GM21529 (cell line): ENCODE measurements around the gene ZRANB3.
"Not testable (repeated sequence)": the region's sequence is repeated elsewhere in the genome, so short reads cannot be mapped to it uniquely, and the experiment has no call there.

Experiments used
- ATAC-seq: cut with Tn5 transposase; IDR thresholded peaks from one replicate; pipeline ENCODE4 v1.9.1; 2021; ENCODE audit not compliant: unreplicated experiment

The ZRANB3 gene

DNA sequence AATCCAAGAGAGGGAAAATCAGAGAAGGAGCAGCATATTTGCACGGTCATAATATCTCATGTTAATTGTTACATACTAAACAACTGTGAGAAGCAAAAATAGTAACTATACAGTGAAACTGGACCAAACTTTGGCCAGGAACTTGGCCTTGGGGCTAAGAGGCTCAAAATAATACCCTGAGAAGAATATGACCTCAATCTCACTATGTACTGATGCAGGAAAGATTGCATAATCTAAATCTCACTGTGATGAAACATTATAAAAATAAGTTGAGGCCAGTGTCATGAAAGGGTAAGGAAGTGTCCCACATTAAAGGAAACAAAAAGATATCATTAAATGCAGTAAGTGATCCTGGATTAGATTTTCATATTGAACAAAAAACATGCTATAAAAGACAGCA, 36.5 kb downstream of the ZRANB3 start:
- no peak for ATAC-seq

DNA sequence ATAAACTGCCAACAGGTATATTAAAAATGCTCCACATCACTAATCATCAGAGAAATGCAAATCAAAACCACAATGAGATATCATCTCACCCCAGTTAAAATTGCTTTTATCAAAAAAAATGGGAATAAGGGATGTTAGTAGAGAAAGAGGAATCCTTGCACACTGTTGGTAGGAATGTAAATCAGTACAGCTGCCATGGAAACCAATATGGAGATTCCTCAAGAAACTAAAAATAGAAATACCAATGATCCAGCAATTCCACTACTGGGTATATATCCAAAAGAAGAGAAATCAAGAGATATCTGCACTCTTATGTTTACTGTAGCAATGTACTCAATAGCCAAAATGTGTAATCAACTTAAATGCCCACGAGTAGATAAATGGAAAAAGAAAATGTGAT, 40.6 kb downstream of the ZRANB3 start:
- ATAC-seq: no peak

DNA sequence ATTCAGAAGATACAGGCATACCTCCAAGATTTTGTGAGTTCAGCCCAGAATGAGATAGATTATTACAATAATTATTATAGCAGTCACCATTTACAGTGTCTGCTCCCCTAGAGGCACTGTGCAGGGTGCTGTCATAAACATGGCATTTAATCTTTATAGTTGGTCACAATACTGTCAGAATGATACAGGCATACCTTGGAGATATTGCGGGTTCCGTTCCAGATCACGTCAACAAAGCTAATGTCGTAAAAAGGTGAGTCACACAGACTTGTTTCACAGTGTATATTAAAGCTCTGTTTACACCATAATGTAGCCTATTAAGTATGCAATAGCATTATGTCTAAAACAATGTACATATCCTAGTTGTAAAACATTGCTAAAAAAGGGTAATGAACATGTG, 45.6 kb downstream of the ZRANB3 start:
- ATAC-seq: no peak

DNA sequence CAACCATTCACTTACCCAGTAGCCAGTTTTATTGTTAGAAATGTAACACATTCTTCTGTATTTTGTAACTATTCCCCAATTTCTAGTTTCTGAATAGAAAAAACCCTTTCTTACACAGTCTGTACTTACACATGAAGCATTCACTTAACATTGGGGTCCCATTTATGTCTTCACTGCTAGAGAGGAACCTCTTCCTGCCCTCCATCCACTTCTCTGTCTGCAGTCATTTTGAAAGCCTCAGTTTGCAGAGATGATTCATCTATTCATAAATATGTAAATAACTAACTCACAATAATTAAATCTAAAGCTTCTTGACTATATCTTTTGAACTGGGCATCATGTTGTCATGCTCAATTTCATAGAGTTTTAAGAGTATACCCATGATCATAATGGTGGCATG, 55.9 kb downstream of the ZRANB3 start:
- no peak for ATAC-seq

DNA sequence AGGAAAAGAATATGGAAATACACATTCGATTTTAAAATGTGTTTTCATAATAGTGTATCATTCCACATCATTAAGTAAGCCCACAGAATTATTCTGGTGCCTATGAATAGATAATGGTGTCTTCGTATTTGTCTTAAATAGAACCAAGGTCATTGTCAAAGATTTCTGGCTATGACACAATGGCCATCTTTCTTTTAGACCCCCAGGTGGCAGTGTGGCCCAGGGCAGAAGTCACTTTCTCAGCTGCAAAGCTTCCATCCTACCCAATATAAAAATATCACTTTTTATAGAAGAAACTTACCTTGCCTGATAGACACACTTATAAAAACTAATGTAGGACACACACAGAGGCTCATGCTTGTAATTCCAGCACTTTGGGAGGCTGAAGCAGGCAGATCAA, 57.5 kb downstream of the ZRANB3 start:
- ATAC-seq: no peak

DNA sequence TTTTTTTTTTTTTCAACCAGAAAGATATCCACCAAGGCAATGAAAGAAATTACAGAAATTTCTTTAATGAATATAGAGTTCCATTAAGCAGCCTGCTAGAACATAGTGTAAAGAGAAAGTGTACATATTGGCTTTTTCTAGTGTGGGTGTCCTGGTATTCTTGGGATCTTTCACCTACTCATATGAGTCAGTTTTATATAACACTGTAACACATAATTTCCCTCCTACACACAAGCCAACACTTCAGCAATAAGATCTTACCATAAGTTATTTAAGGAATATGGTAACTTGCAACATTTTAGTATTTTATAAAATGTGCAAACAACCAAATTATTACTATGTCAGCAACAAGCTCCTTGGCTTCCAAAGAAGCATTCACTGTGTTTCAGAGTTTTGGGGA, 59.9 kb downstream of the ZRANB3 start:
- ATAC-seq: no peak

DNA sequence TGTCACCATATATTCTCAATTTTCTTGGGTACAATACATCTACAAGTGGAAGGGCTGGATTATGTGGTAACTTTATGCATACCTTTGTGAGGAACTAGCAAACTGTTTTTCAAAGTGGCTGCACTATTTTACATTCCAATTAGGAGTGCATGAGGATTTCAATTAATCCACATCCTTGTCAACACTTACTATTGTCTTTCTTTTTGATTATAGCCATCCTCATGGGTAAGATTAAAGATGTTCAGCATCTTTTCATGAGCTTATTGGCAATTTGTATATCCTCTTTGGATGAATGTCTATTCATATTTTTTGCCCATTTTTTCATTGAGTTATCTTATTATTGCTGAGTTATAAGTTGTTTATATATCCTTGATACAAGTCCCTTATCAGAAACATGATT, 73.7 kb downstream of the ZRANB3 start:
- no peak for ATAC-seq

DNA sequence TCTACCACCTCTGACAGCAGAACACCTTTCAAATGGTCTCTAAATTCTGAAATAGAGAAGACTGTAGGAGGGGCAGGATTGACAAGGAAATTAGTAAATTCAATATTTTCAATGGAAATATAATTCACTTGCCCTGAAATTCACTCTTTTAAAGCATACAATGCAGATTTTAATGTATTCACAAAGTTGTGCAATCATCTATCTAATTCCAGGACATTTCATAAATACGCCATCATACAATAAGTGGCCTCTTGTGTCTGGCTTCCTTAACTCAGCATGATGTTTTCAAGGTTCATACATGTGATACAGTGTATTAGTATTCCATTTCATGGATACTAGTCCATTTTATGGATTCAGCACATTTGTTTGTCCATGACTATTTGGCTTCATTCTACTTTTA, 74.2 kb downstream of the ZRANB3 start:
- ATAC-seq: no peak

DNA sequence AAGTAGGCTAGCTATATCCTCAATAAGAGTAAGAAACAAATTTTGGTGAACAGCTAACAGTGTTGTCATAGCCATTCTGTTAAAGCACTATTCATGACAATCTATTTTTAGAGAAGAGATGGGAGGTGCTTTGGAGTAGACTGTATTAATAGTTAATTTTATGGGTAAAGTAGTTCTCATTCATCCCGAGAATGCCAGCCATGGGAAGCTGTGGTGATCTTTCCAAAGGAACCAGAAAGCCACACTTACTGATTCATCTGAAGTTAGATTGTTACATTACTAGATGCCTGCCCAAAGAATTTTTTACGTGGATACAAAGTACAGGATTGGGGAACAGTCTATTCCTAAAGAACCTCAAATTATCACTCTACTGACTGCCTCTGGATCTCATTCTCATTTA, 74.6 kb downstream of the ZRANB3 start:
- no peak for ATAC-seq

DNA sequence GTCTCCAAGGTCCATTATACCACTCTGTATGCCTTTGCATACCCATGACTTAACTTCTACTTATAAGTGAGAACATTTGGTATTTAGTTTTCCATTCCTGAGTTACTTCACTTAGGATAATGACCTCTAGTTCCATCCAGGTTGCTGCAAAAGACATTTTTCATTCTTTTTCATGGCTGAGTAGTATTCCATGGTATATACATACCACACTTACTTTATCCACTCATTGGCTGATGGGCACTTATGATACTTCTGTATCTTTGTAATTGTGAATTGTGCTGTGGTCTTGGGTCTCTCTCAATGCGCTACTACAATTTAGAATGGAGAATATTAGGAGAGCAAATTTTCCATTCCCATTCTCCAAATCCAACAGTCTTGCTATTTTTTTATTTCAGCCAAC, 76.4 kb downstream of the ZRANB3 start:
- no peak for ATAC-seq

DNA sequence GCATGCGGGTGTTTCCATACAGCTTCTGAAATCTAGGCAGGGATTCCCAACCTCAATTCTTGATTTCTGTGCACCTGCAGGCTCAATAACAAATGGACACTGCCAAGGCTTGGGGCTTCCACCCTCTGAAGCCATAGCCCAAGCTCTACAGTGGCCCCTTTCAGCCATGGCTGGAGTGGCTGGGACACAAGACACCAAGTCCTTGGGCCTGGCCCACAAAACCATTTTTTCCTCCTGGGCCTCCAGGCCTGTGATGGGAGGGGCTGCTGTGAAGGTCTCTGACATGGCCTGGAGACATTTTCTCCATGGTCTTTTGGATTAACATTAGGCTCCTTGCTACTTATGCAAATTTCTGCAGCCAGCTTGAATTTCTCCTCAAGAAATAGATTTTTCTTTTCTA, 78.0 kb downstream of the ZRANB3 start:
- not testable (repeated sequence) for ATAC-seq

DNA sequence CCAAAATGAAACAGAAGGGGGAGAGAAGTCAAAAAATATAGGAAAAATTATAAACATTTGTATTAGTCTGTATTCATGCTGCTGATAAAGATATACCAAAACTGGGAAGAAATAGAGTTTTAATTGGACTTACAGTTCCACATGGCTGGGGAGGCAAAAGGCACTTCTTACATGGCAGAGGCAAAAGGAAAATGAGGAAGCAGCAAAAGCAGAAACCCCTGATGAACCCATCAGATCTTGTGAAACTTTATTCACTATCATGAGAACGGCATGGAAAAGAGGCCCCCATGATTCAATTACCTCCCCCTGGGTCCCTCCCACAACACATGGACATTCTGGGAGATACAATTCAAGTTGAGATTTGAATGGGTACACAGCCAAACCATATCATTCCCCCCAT, 79.1 kb downstream of the ZRANB3 start:
- ATAC-seq: no peak

DNA sequence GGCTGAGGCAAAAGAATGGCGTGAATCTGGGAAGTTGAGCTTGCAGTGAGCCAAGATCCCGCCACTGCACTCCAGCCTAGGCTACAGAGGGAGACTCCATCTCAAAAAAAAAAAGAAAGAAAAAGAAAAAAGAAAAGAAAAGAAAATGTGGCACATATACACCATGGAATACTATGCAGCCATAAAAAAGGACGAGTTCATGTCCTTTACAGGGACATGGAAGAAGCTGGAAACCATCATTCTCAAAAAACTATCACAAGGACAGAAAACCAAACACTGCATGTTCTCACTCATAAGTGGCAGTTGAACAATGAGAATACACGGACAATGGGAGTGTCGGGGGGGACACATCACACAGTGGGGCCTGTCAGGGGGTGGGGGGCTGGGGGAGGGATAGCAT, 88.0 kb downstream of the ZRANB3 start:
- ATAC-seq: not testable (repeated sequence)

DNA sequence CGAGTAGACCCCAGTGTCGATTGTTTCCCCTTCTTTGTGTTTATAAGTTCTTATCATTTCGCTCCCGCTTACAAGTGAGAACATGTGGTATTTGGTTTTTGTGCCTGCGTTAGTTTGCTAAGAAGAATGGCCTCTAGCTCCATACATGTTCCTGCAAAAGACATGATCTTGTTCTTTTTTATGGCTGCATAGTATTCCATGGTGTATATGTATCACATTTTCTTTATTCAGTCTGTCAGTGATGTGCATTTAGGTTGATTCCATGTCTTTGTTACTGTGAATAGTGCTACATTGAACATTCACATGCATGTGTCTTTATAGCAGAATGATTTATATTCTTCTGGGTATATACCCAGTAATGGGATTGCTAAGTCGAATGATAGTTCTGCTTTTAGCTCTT, 95.9 kb downstream of the ZRANB3 start:
- not testable (repeated sequence) for ATAC-seq

DNA sequence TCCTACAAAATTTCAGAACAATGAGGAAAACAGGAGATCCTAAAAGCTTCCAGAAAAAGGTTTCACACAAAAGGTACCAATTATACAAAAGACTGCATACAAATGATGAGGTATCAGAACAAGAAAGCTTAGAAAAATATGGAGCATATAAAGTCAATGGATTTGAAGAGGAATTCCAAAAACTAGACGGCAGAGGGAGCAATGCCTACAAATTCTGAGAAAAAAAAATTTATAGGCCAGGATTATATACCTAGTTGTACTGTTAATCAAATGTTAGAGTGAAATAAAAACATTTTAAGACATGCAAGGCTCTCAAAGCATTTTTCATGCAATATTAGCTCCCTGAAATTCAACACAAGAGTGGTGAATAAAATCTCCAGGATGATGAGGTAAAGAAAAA, 106.2 kb downstream of the ZRANB3 start:
- no peak for ATAC-seq

DNA sequence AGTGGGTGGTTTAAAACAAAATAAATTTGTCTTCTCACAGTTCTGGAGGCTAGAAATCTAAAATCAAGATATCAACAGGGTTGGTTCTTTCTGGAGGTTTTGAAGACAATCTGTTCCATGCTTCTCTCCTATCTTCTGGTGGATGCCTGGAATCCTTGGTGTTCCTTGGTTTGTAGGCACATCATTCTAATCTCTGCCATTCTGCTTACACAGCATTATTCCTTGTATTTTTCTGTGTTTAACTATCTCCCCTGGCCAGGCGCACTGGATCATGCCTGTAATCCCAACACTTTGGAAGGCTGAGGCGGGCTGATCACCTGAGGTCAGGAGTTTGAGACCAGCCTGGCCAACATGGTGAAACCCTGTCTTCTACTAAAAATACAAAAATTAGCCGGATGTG, 108.1 kb downstream of the ZRANB3 start:
- ATAC-seq: no peak

DNA sequence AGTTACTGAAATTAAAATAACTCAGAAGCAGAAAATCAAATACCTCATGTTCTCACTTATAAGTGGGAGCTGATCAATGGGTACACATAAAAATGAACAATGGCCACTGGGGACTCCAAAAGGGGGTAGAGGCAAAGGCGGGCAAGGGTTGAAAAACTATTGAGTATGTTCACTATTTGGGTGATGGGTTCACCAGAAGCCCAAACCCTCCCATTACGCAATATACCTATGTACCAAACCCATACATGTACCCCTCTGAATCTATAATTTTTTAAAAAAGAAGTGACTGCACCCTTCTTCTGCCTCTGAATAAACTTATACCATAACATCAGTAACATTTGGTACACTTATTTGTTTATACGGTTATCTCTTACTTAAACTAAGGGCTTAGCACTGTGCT, 119.4 kb downstream of the ZRANB3 start:
- no peak for ATAC-seq

DNA sequence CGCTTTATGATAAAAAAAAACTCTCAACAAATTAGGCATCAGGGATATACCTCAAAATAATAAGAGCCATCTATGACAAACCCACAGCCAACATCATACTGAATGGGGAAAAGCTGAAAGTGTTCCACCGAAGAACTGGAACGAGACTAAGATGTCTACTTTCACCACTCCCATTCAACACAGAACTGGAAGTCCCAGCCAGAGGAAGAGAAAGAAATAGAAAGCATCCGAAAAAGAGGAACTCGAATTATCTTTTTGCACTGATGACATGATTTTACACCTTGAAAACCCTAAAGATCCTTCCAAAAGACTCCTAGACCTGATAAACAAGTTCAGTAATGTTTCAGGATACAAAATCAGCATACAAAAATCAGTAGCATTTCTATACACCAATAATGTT, 121.6 kb downstream of the ZRANB3 start:
- no peak for ATAC-seq

DNA sequence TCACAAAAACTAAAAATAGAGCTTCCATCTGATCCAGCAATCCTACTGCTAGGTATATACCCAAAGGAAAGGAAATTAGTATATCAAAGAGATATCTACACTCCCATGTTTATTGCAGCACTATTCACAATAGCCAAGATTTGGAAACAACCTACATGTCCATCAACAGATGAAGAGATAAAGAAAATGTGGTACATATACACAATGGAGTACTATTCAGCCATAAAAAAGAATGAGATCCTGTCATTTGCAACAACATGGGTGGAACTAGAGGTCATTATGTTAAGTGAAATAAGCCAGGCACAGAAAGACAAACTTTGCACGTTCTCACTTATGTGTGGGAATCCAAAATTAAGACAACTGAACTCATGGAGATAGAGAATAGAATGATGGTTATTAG, 134.8 kb downstream of the ZRANB3 start:
- not testable (repeated sequence) for ATAC-seq

DNA sequence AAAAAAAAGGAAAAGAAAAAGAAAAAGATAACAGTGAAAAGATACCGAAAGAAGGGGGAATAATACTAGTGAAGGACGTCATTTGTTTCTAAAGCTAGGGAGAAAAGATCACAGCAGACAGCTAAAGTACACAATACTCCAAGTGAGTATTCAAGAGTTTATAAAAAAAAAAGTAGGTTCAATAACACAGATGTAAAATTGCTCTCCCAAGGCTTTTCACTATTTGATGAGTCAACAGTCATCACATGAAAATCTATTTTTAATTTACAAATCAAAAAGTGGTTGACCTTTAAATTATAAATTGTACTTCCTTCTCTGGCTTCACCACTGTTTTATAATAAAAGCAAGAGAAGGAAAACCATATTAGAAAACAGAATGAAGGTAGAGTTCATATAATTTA, 144.0 kb downstream of the ZRANB3 start:
- no peak for ATAC-seq

DNA sequence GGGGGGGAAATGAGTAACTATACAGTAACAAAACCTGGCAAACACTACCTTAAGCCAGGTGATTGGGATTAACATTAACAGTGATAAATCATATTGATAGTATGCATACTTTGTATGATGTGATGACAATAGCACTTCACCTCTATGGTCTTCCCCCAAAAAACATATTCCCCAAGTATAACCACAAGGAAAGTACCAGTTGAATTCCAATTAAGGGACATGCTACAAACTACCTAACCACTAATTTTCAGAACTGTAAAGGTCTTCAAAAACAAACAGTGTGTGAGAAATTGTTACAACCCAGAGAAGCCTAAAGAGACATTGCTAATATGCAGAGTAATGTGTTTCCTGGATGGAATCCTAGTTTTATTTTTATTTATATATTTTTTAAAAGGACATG, 152.4 kb downstream of the ZRANB3 start:
- no peak for ATAC-seq

DNA sequence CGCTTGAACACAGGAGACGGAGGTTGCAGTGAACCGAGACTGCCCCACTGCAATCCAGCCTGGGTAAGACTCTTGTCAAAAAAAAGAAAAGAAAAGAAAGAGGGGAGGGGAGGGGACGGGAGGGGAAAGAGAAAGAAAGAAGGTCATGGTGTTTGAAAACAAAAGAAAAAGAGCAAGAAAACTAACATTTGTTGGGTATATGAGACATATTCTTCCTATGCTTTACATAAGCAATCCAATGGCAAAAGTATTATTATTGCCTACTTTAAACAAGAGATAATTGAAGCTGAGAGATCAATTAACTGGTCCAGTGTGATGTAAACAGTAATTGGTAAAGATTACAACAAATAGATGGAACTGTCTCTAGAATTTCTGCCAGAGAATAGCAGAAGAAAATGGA, 157.3 kb downstream of the ZRANB3 start:
- ATAC-seq: no peak

DNA sequence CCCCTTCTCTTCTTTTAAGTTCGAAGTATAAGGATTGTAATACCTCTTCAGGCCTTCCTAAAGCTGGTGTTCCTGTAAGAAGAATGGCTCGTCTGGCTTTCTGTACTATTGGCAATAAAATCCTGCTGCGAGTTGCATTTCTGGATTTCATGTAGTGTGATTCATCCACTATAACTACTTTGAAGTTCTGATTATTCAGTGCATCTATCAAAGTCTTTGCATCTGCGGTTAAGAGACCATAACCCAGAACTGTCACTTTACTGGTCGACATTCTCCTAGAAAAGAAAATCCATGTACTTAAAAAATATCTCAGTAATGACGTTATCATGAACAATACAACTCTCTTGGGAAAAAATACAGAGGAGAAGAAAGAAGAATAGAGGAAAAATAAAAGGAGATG, 181.1 kb downstream of the ZRANB3 start:
- no peak for ATAC-seq

DNA sequence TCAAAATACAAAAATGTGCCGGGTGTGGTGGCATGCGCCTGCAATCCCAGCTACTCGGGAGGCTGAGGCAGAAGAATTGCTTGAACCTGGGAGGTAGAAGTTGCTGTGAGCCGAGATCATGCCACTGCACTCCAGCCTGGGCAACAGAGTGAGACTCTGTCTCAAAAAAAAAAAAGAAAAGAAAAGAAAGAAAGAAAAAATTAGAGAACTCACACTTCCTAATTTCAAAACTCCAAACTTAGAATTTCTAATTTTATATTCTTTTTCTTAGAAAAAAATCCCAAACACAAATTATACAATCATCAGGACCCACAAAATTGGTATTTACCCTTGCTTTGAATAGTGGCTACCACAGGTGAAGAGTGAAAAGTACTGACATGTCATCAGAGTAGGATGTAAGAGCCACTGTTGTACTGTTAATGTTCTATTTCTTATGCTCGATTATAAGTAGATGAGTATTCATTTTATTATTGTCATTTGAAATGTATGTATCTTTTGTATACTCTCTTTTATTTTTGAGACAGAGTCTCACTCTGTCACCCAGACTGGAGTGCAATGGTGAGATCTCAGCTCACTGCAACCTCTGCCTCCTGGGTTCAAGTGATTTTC, 182.8 kb downstream of the ZRANB3 start:
- not testable (repeated sequence) for ATAC-seq
